GM12878 (cell line): ENCODE data around the gene GAR1. TPM values are rescaled to one million over a fixed set of nuclear protein-coding genes. Genes with fewer than 3 reads are reported as not detected.

Experiments
- ATF3 ChIP-seq: IDR thresholded peaks from 2 replicates; pipeline ENCODE4 v1.6.1; 2011; ENCODE audit warnings: low read depth, mild to moderate bottlenecking, low read length, moderate library complexity, borderline replicate concordance; ENCODE audit errors: extremely low read depth
- EZH2 ChIP-seq: IDR thresholded peaks from 2 replicates; pipeline ENCODE4 v1.6.1; 2012; ENCODE audit warnings: low read depth, mild to moderate bottlenecking, control low read depth, inconsistent platforms, low read length, borderline replicate concordance; ENCODE audit not compliant: control insufficient read depth
- FOXM1 ChIP-seq: IDR thresholded peaks from 2 replicates; pipeline ENCODE4 v1.6.1; 2012; ENCODE audit warnings: low read depth, mild to moderate bottlenecking, inconsistent platforms, low read length, moderate library complexity
- HDGF ChIP-seq: fragments of 450-650 bp; IDR thresholded peaks from 2 replicates; pipeline ENCODE4 v1.6.1; 2016; ENCODE audit warnings: antibody characterized with exemption
- MTA2 ChIP-seq: fragments of 450-650 bp; IDR thresholded peaks from 2 replicates; pipeline ENCODE4 v1.6.1; 2016; ENCODE audit warnings: low read depth, mild to moderate bottlenecking, moderate library complexity
- NFIC ChIP-seq: IDR thresholded peaks from 2 replicates; pipeline ENCODE4 v1.6.1; 2012; ENCODE audit warnings: low read depth, mild to moderate bottlenecking, inconsistent platforms, low read length, moderate library complexity
- NRF1 ChIP-seq: conservative IDR thresholded peaks from 2 replicates; pipeline ENCODE4 v1.6.1; 2011; ENCODE audit warnings: mild to moderate bottlenecking, low read depth, low read length, improper control_type of control experiment
- PML ChIP-seq: IDR thresholded peaks from 2 replicates; pipeline ENCODE4 v1.6.1; 2012; ENCODE audit warnings: low read length, inconsistent platforms
- POLR2AphosphoS2 ChIP-seq: IDR thresholded peaks from 2 replicates; pipeline ENCODE4 v1.6.1; 2011; ENCODE audit warnings: low read depth, mild to moderate bottlenecking, low read length, improper control_type of control experiment, moderate library complexity
- RELA ChIP-seq: fragments of 450-650 bp; IDR thresholded peaks from 2 replicates; pipeline ENCODE4 v1.8.0; 2014; ENCODE audit warnings: borderline replicate concordance; ENCODE audit not compliant: partially characterized antibody
- SRF ChIP-seq, 2 experiments: IDR thresholded peaks; 2 replicates each; pipeline ENCODE4 v1.6.1; 2011; ENCODE audit warnings: low read depth in 2 of 2, low read length in 2 of 2, mild to moderate bottlenecking in 1 of 2, moderate library complexity in 1 of 2
- SUPT20H ChIP-seq: IDR thresholded peaks from 2 replicates; pipeline ENCODE4 v1.6.1; 2011; ENCODE audit warnings: low read depth, mild to moderate bottlenecking, low read length, moderate library complexity, borderline replicate concordance; ENCODE audit not compliant: control insufficient read depth
- TAF1 ChIP-seq: IDR thresholded peaks from 2 replicates; pipeline ENCODE4 v1.6.1; 2011; ENCODE audit warnings: mild to moderate bottlenecking, low read depth, low read length, borderline replicate concordance
- TCF12 ChIP-seq: IDR thresholded peaks from 2 replicates; pipeline ENCODE4 v1.6.1; 2011; ENCODE audit warnings: low read depth, mild to moderate bottlenecking, low read length
- TCF3 ChIP-seq: IDR thresholded peaks from 2 replicates; pipeline ENCODE4 v1.6.1; 2012; ENCODE audit warnings: low read depth, mild to moderate bottlenecking, low read length, borderline replicate concordance; ENCODE audit not compliant: insufficient read depth
- ZBTB4 ChIP-seq: fragments of 450-650 bp; formaldehyde crosslinking; IDR thresholded peaks from 2 replicates; pipeline ENCODE4 v1.4.0; 2022; ENCODE audit warnings: mild to moderate bottlenecking, moderate library complexity
- ZNF24 ChIP-seq: fragments of 450-650 bp; IDR thresholded peaks from 2 replicates; pipeline ENCODE4 v1.6.1; 2017; ENCODE audit warnings: antibody characterized with exemption, mild to moderate bottlenecking
- polyA plus RNA-seq, 11 experiments: library from polyadenylated mRNA; depleted of rRNA in 4 of 11; unstranded in 6 of 11; stranded (reverse) in 5 of 11; fragments of >200 nt; fragmentation: Nextera tagmentation in 4 of 11; fragmentation: Illumina TruSeq in 1 of 11; extraction: Ambion mirVana in 4 of 11; extraction: Trizol in 1 of 11; gene quantifications; 1 replicate in 1 of 11; 2 replicates in 10 of 11; pipeline versions ENCODE4 v1.2.1 to v1.2.3, GENCODE V29; 2011 to 2016; ENCODE audit warnings: inconsistent platforms in 2 of 11, missing spikeins in 2 of 11, low read depth in 1 of 11
- total RNA-seq, 4 experiments: library from RNA; depleted of rRNA in 3 of 4; stranded (reverse); fragments of >200 nt in 3 of 4; fragmentation: Illumina TruSeq in 1 of 4; extraction: Trizol in 1 of 4; gene quantifications; 2 replicates each; pipeline versions ENCODE4 v1.2.1 to v1.2.3, GENCODE V29; 2013 to 2021
- TF ChIP-seq, protein P1 (sequence below): fragments of 450-650 bp; IDR thresholded peaks from 2 replicates; pipeline ENCODE4 v1.6.1; 2014; ENCODE audit warnings: mild to moderate bottlenecking
- TF ChIP-seq, protein P2 (sequence below): fragments of 450-650 bp; conservative IDR thresholded peaks from 2 replicates; pipeline ENCODE4 v1.6.1; 2017; ENCODE audit warnings: mild to moderate bottlenecking, moderate library complexity
- TF ChIP-seq, protein P3 (sequence below): IDR thresholded peaks from 2 replicates; pipeline ENCODE4 v1.6.1; 2011; ENCODE audit warnings: borderline replicate concordance, low read depth, mild to moderate bottlenecking, moderate library complexity, mixed read lengths, low read length; ENCODE audit not compliant: insufficient read depth; ENCODE audit errors: extremely low read length

Gene GAR1
- total and polyA plus RNA-seq, 10 of the 15 experiments (the other 5 are each of a cell fraction or from before 2014, with no cell fraction given), result 11.7 to 76.3 (median 29.8) TPM

DNA sequence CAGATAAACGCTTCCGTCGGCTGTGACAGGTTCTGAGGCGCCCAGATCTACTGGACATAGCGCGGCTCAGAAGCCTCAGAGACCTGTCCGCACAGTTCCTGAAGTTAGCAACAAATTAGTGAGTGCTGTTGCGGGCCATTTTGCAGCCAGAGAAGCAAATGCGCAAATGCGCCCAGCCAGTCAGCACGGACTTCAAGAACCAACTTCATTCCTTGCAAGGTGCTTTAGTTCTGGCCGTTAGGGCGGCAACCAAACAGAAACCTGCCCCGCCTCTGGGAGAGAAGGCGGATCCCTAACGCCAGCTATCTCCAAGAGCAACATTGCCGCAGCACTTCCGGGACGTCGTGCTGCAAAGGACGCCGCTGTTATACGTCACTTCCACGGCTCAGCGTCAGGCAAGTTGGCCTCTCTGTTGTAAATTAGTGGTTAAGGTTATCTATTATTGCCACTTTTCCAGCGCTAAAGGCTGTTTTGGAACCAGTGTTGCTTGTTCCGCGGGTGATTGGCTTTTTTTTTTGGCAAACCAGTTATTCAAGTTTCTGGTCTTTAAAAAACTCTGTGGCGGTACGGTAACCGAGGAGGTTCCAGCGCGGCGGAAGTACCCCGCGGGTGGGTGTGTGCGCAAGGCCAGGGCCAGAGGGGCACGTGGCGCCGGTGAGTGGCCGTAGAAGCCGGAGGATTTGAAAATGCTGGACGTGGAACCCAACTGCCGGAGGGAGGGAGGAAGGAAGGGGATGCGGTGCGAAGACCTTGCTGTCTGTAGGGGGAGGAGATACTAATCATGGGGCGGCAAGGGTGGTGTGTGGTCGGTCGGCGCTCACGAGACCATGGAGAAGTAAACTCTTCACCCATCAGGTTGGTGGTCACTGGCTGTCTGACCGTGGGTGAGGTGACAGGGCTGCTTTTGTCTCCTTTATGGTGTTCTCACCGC lies at the start of gene GAR1 (continued):
- TF ChIP-seq ZBTB4, result no peak
- TF ChIP-seq, protein P1, sequence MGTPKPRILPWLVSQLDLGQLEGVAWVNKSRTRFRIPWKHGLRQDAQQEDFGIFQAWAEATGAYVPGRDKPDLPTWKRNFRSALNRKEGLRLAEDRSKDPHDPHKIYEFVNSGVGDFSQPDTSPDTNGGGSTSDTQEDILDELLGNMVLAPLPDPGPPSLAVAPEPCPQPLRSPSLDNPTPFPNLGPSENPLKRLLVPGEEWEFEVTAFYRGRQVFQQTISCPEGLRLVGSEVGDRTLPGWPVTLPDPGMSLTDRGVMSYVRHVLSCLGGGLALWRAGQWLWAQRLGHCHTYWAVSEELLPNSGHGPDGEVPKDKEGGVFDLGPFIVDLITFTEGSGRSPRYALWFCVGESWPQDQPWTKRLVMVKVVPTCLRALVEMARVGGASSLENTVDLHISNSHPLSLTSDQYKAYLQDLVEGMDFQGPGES, result no peak
- TF ChIP-seq RELA, result no peak
- TF ChIP-seq ATF3, result peak; percentile 49; the same call in 1 of the 2 replicates
- TF ChIP-seq EZH2, result no peak
- no peak for TF ChIP-seq HDGF
- TF ChIP-seq FOXM1, result 0 out of 2 replicates have a peak, but pooled peaks have one; percentile 56
- no peak for TF ChIP-seq POLR2AphosphoS2
- TF ChIP-seq ZNF24, result no peak
- peak; percentile 61; the same call in 1 of the 2 replicates for TF ChIP-seq NFIC
- TF ChIP-seq PML, result peak; percentile 92
- TF ChIP-seq, protein P2, sequence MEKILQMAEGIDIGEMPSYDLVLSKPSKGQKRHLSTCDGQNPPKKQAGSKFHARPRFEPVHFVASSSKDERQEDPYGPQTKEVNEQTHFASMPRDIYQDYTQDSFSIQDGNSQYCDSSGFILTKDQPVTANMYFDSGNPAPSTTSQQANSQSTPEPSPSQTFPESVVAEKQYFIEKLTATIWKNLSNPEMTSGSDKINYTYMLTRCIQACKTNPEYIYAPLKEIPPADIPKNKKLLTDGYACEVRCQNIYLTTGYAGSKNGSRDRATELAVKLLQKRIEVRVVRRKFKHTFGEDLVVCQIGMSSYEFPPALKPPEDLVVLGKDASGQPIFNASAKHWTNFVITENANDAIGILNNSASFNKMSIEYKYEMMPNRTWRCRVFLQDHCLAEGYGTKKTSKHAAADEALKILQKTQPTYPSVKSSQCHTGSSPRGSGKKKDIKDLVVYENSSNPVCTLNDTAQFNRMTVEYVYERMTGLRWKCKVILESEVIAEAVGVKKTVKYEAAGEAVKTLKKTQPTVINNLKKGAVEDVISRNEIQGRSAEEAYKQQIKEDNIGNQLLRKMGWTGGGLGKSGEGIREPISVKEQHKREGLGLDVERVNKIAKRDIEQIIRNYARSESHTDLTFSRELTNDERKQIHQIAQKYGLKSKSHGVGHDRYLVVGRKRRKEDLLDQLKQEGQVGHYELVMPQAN, result peak; percentile 95
- TF ChIP-seq TCF12, result no peak
- peak in 1 of 2 experiments; percentile 76; a peak in 1 of 4 replicates for TF ChIP-seq SRF (IDR thresholded peaks at IDR 0.05; ENCODE audit: low read depth in 2 of 2, low read length in 2 of 2)
- TF ChIP-seq MTA2, result no peak
- TF ChIP-seq NRF1, result no peak
- TF ChIP-seq TCF3, result no peak
- TF ChIP-seq, protein P3, sequence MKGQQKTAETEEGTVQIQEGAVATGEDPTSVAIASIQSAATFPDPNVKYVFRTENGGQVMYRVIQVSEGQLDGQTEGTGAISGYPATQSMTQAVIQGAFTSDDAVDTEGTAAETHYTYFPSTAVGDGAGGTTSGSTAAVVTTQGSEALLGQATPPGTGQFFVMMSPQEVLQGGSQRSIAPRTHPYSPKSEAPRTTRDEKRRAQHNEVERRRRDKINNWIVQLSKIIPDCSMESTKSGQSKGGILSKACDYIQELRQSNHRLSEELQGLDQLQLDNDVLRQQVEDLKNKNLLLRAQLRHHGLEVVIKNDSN, result peak; percentile 66
- peak; percentile 49; the same call in 1 of the 2 replicates for TF ChIP-seq TAF1
- TF ChIP-seq SUPT20H, result no peak
